H9 (cell line): ENCODE data around the gene POLD1. TPM values are rescaled to one million over a fixed set of nuclear protein-coding genes. Genes with fewer than 3 reads are reported as not detected.

Experiments used
- DNase-seq: peaks from one replicate; pipeline ENCODE4 v3.0.0-alpha.2; 2017
- H2AFZ ChIP-seq: one replicate; pipeline ENCODE4 v1.6.1; 2013; ENCODE audit warnings: mild to moderate bottlenecking, low read length, control low read depth, moderate library complexity
- H2AK5ac ChIP-seq: 2 replicates; pipeline ENCODE4 v1.6.1; 2013; ENCODE audit warnings: low read length, control low read depth, mixed read lengths; ENCODE audit not compliant: insufficient read length
- H2BK120ac ChIP-seq: one replicate; pipeline ENCODE4 v1.6.1; 2013; ENCODE audit warnings: low read depth, mild to moderate bottlenecking, low read length, control low read depth, inconsistent platforms; ENCODE audit not compliant: poor library complexity, severe bottlenecking
- H2BK12ac ChIP-seq: 2 replicates; pipeline ENCODE4 v1.6.1; 2013; ENCODE audit warnings: low read length, control low read depth, mixed read lengths, low read depth; ENCODE audit not compliant: insufficient read length
- H2BK15ac ChIP-seq: 2 replicates; pipeline ENCODE4 v1.6.1; 2013; ENCODE audit warnings: low read depth, low read length, control low read depth
- H2BK20ac ChIP-seq: one replicate; pipeline ENCODE4 v1.6.1; 2013; ENCODE audit warnings: low read depth, mild to moderate bottlenecking, low read length, control low read depth, inconsistent platforms; ENCODE audit not compliant: poor library complexity, severe bottlenecking
- H2BK5ac ChIP-seq: 2 replicates; pipeline ENCODE4 v1.6.1; 2013; ENCODE audit warnings: low read length, control low read depth, mixed read lengths; ENCODE audit not compliant: insufficient read length
- H3K14ac ChIP-seq: 2 replicates; pipeline ENCODE4 v1.6.1; 2013; ENCODE audit warnings: low read length, control low read depth; ENCODE audit not compliant: insufficient read depth
- H3K18ac ChIP-seq: 2 replicates; pipeline ENCODE4 v1.6.1; 2013; ENCODE audit warnings: low read depth, mild to moderate bottlenecking, mixed read lengths, low read length, control low read depth; ENCODE audit not compliant: insufficient read length
- H3K23ac ChIP-seq: 2 replicates; pipeline ENCODE4 v1.6.1; 2013; ENCODE audit warnings: low read length, control low read depth, mixed read lengths, low read depth; ENCODE audit not compliant: insufficient read length
- H3K23me2 ChIP-seq: 2 replicates; pipeline ENCODE4 v1.6.1; 2013; ENCODE audit warnings: low read depth, mild to moderate bottlenecking, mixed read lengths, low read length, control low read depth; ENCODE audit not compliant: insufficient read length, poor library complexity, severe bottlenecking
- H3K27ac ChIP-seq: 2 replicates; pipeline ENCODE4 v1.5.1; 2013; ENCODE audit warnings: low read length, control low read depth, mixed read lengths, low read depth; ENCODE audit not compliant: insufficient read length
- H3K27me3 ChIP-seq: 2 replicates; pipeline ENCODE4 v1.6.1; 2013; ENCODE audit warnings: low read length, control low read depth, inconsistent platforms; ENCODE audit not compliant: insufficient read depth
- H3K4ac ChIP-seq: 2 replicates; pipeline ENCODE4 v1.6.1; 2013; ENCODE audit warnings: low read depth, mild to moderate bottlenecking, control low read depth, inconsistent platforms, low read length, moderate library complexity
- H3K4me1 ChIP-seq: 2 replicates; pipeline ENCODE4 v1.6.1; 2013; ENCODE audit warnings: low read length, control low read depth, inconsistent platforms; ENCODE audit not compliant: insufficient read depth
- H3K4me2 ChIP-seq: 2 replicates; pipeline ENCODE4 v1.6.1; 2013; ENCODE audit warnings: low read length, control low read depth, mixed read lengths; ENCODE audit not compliant: insufficient read length, insufficient read depth
- H3K56ac ChIP-seq: 2 replicates; pipeline ENCODE4 v1.6.1; 2013; ENCODE audit warnings: low read depth, mild to moderate bottlenecking, mixed read lengths, low read length, control low read depth; ENCODE audit not compliant: insufficient read length
- H3K79me1 ChIP-seq: 2 replicates; pipeline ENCODE4 v1.6.1; 2013; ENCODE audit warnings: low read depth, mild to moderate bottlenecking, moderate library complexity, low read length, control low read depth, inconsistent platforms; ENCODE audit not compliant: insufficient read depth, poor library complexity, severe bottlenecking
- H3K79me2 ChIP-seq: 2 replicates; pipeline ENCODE4 v1.6.1; 2013; ENCODE audit warnings: low read length, control low read depth, inconsistent platforms; ENCODE audit not compliant: insufficient read depth
- H3K9ac ChIP-seq: 2 replicates; pipeline ENCODE4 v1.6.1; 2013; ENCODE audit warnings: low read length, control low read depth, mixed read lengths; ENCODE audit not compliant: insufficient read length; ENCODE audit errors: extremely low read depth
- H3K9me3 ChIP-seq: one replicate; pipeline ENCODE4 v1.6.1; 2013; ENCODE audit warnings: low read depth, low read length, inconsistent platforms; ENCODE audit not compliant: control insufficient read depth
- H3T11ph ChIP-seq: one replicate; pipeline ENCODE4 v1.6.1; 2013; ENCODE audit warnings: mild to moderate bottlenecking, low read length, control low read depth, inconsistent platforms
- H4K20me1 ChIP-seq: one replicate; pipeline ENCODE4 v1.6.1; 2013; ENCODE audit not compliant: control insufficient read depth, insufficient read length, insufficient read depth
- H4K5ac ChIP-seq: 2 replicates; pipeline ENCODE4 v1.6.1; 2013; ENCODE audit warnings: low read depth, mild to moderate bottlenecking, mixed read lengths, low read length, control low read depth; ENCODE audit not compliant: insufficient read length
- H4K8ac ChIP-seq: replicated peaks from 2 replicates; pipeline ENCODE4 v1.6.1; 2013; ENCODE audit warnings: low read length, control low read depth, mixed read lengths, low read depth; ENCODE audit not compliant: insufficient read length
- H4K91ac ChIP-seq: 2 replicates; pipeline ENCODE4 v1.6.1; 2013; ENCODE audit warnings: low read depth, mild to moderate bottlenecking, moderate library complexity, mixed read lengths, low read length, control low read depth; ENCODE audit not compliant: insufficient read length
- H3K27ac Mint-ChIP-seq, 3 experiments: 2 replicates in 2 of 3; 3 replicates in 1 of 3; pipeline ENCODE4 v1.8.0; 2020 to 2021; ENCODE audit warnings: mixed read lengths in 3 of 3, mild to moderate bottlenecking in 1 of 3, moderate library complexity in 1 of 3
- H3K27me3 Mint-ChIP-seq: 2 replicates; pipeline ENCODE4 v1.8.0; 2021; ENCODE audit warnings: low read depth, mild to moderate bottlenecking, moderate library complexity, mixed read lengths
- H3K36me3 Mint-ChIP-seq, 3 experiments: 2 replicates in 2 of 3; 3 replicates in 1 of 3; pipeline ENCODE4 v1.8.0; 2020 to 2021; ENCODE audit warnings: low read depth in 3 of 3, mixed read lengths in 3 of 3; ENCODE audit not compliant: insufficient read depth in 1 of 3
- H3K4me1 Mint-ChIP-seq, 2 experiments: 2 replicates each; pipeline ENCODE4 v1.8.0; 2020; ENCODE audit warnings: mixed read lengths in 2 of 2
- H3K4me3 Mint-ChIP-seq, 2 experiments: 2 replicates in 1 of 2; 3 replicates in 1 of 2; pipeline ENCODE4 v1.8.0; 2020 to 2021; ENCODE audit warnings: mild to moderate bottlenecking in 2 of 2, mixed read lengths in 2 of 2, moderate library complexity in 1 of 2
- H3K9me3 Mint-ChIP-seq, 2 experiments: 2 replicates in 1 of 2; 3 replicates in 1 of 2; pipeline ENCODE4 v1.8.0; 2020; ENCODE audit warnings: mild to moderate bottlenecking in 2 of 2, mixed read lengths in 2 of 2, moderate library complexity in 1 of 2
- WGBS: extraction: QIAGEN DNeasy Blood & Tissue Kit; methylation state at CpG from one replicate; pipeline ENCODE4 v1.1.7; 2013; ENCODE audit warnings: missing lambda C conversion rate, low lambda C conversion rate, mixed read lengths; ENCODE audit not compliant: insufficient read length; ENCODE audit errors: extremely low coverage; 5-methylcytosine and 5-hydroxymethylcytosine counted together
- total RNA-seq: library from RNA; stranded (reverse); gene quantifications from 2 replicates; pipeline ENCODE4 v1.2.1, GENCODE V29; 2021
- TF ChIP-seq, protein P1 (sequence below): fragments of 200-600 bp; sonication (generic); conservative IDR thresholded peaks from 3 replicates; pipeline ENCODE4 v1.8.0; 2021; ENCODE audit warnings: antibody characterized with exemption, mild to moderate bottlenecking

Gene POLD1
- total RNA-seq, 1 experiment from 2014 or later, result 165 TPM

DNA sequence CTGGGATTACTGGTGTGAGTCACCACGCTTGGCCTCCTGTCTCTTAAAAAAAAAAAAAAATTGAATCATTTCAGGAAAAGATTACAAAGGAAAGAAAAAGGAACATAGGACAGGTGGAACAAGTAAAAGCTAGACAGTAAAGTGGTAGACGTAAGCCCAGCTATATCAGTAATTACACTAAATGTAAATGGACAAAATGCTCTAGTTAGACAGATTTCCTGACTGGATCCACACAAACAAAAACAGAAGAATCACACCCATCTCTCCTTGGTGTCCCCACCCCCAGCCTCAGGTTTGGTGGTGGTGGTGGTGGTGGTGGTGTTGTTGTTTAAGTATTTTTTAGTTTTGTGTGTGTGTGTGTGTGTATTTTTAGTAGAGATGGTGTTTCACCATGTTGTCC, 28.3 kb downstream of the POLD1 start:
- Histone ChIP-seq H3K9ac (no peak overlapping the region), H4K8ac (no peak overlapping the region), H2BK5ac (no peak overlapping the region), H4K91ac (no peak overlapping the region), H3K18ac (no peak overlapping the region), H3K27me3 (no peaks in the 10 kb centered on the region), H4K20me1 (no peaks in the 10 kb centered on the region), H2BK120ac (no peak overlapping the region), H3K79me1 (no peaks in the 10 kb centered on the region), H3K14ac (no peak overlapping the region), H3K4me2 (no peak overlapping the region), H3K9me3 (no peaks in the 10 kb centered on the region), H3K23me2 (no peaks in the 10 kb centered on the region), H2BK20ac (no peak overlapping the region), H3K23ac (no peak overlapping the region), H2AFZ (no peak overlapping the region), H2BK15ac (no peak overlapping the region), H3K79me2 (no peaks in the 10 kb centered on the region), H4K5ac (no peak overlapping the region), H2BK12ac (no peak overlapping the region), H3K56ac (no peak overlapping the region), H3K4ac (no peak overlapping the region), H3T11ph (no peak overlapping the region), H3K4me1 (no peaks in the 10 kb centered on the region), H2AK5ac (no peak overlapping the region), H3K27ac (no peak overlapping the region)
- TF ChIP-seq, protein P1, sequence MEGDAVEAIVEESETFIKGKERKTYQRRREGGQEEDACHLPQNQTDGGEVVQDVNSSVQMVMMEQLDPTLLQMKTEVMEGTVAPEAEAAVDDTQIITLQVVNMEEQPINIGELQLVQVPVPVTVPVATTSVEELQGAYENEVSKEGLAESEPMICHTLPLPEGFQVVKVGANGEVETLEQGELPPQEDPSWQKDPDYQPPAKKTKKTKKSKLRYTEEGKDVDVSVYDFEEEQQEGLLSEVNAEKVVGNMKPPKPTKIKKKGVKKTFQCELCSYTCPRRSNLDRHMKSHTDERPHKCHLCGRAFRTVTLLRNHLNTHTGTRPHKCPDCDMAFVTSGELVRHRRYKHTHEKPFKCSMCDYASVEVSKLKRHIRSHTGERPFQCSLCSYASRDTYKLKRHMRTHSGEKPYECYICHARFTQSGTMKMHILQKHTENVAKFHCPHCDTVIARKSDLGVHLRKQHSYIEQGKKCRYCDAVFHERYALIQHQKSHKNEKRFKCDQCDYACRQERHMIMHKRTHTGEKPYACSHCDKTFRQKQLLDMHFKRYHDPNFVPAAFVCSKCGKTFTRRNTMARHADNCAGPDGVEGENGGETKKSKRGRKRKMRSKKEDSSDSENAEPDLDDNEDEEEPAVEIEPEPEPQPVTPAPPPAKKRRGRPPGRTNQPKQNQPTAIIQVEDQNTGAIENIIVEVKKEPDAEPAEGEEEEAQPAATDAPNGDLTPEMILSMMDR, result no peak
- peaks cover 30 to 57% (median 46%) of the 10 kb centered on the region in 3 experiments for H3K36me3 Mint-ChIP-seq
- peaks cover 0 to 2% of the 10 kb centered on the region in 2 experiments; a peak in 1 of 5 replicates for H3K9me3 Mint-ChIP-seq
- no CpG with 5 or more reads among the region's 2 CpGs for WGBS
- DNase-seq, result no peak
- H3K27me3 Mint-ChIP-seq, result no peaks in the 10 kb centered on the region; the same call in 1 of the 2 replicates
- H3K4me3 Mint-ChIP-seq, result no peak overlapping the region
- H3K4me1 Mint-ChIP-seq, result peaks cover 4 to 9% of the 10 kb centered on the region in 2 experiments; a peak in 3 of 4 replicates
- peak overlapping the region in 1 of 3 experiments; percentile 68; a peak in 1 of 7 replicates for H3K27ac Mint-ChIP-seq
